HEK293 (cell line): ENCODE measurements around the gene DCX.

ENCODE experiments used
- CTCF ChIA-PET: fragments of 350-600 bp; formaldehyde crosslinking; extraction: SDS; loops from one replicate; lab custom pipeline; 2021; ENCODE audit warnings: antibody characterized with exemption; lab: Yijun Ruan, JAX
- POLR2A ChIA-PET: fragments of 300-600 bp; formaldehyde crosslinking; extraction: SDS; loops from one replicate; lab custom pipeline; 2020; ENCODE audit warnings: antibody characterized with exemption, inconsistent platforms; lab: Yijun Ruan, JAX
- H3K27ac ChIP-seq: fragments of 200-500 bp; sonication (Bioruptor generic); 2 replicates; pipeline ENCODE4 v1.5.1; 2014; ENCODE audit warnings: low read depth, low read length, control low read depth, inconsistent platforms; ENCODE audit errors: extremely low read depth
- H3K36me3 ChIP-seq, 2 experiments: fragments of 200-500 bp in 1 of 2; sonication (Bioruptor generic) in 1 of 2; 1 replicate in 1 of 2; 2 replicates in 1 of 2; pipeline ENCODE4 v1.5.1; 2014 to 2017; ENCODE audit warnings: inconsistent platforms in 2 of 2, low read length in 2 of 2; ENCODE audit not compliant: control insufficient read depth in 2 of 2, insufficient read depth in 1 of 2
- H3K4me1 ChIP-seq: fragments of 200-500 bp; sonication (Bioruptor generic); 2 replicates; pipeline ENCODE4 v1.5.1; 2014; ENCODE audit warnings: mild to moderate bottlenecking, low read length, inconsistent platforms; ENCODE audit not compliant: control insufficient read depth, insufficient read depth
- H3K4me3 ChIP-seq: 2 replicates; pipeline ENCODE4 v1.5.1; 2011; ENCODE audit warnings: low read depth, mild to moderate bottlenecking, control low read depth, low read length, moderate library complexity
- H3K9me3 ChIP-seq: fragments of 200-500 bp; sonication (Bioruptor generic); 2 replicates; pipeline ENCODE4 v1.5.1; 2014; ENCODE audit warnings: low read depth, low read length, inconsistent platforms; ENCODE audit not compliant: control insufficient read depth, insufficient read depth
- AEBP2 ChIP-seq: fragments of 450-650 bp; formaldehyde crosslinking; IDR thresholded peaks from 2 replicates; pipeline ENCODE4 v1.5.1; 2016; ENCODE audit warnings: missing biosample characterization, missing genetic modification characterization, borderline replicate concordance
- CTCF ChIP-seq: fragments of 450-650 bp; formaldehyde crosslinking; IDR thresholded peaks from 2 replicates; pipeline ENCODE4 v1.5.1; 2016; ENCODE audit warnings: missing biosample characterization, missing genetic modification characterization
- GLIS2 ChIP-seq: fragments of 450-650 bp; formaldehyde crosslinking; IDR thresholded peaks from 2 replicates; pipeline ENCODE4 v1.5.1; 2016; ENCODE audit warnings: missing biosample characterization, missing genetic modification characterization
- IKZF3 ChIP-seq: fragments of 450-650 bp; IDR thresholded peaks from 2 replicates; pipeline ENCODE4 v1.5.0; 2018; ENCODE audit warnings: missing biosample characterization, mild to moderate bottlenecking, missing genetic modification characterization, moderate library complexity
- INSM2 ChIP-seq: fragments of 450-650 bp; formaldehyde crosslinking; IDR thresholded peaks from 2 replicates; pipeline ENCODE4 v1.5.1; 2016; ENCODE audit warnings: missing biosample characterization, missing genetic modification characterization
- OVOL3 ChIP-seq: fragments of 450-650 bp; formaldehyde crosslinking; IDR thresholded peaks from 2 replicates; pipeline ENCODE4 v1.5.1; 2016; ENCODE audit warnings: missing biosample characterization, missing genetic modification characterization
- RBAK ChIP-seq: fragments of 450-650 bp; formaldehyde crosslinking; IDR thresholded peaks from 2 replicates; pipeline ENCODE4 v1.5.1; 2016; ENCODE audit warnings: missing biosample characterization, missing genetic modification characterization
- ZBTB7A ChIP-seq: fragments of 450-650 bp; formaldehyde crosslinking; IDR thresholded peaks from 2 replicates; pipeline ENCODE4 v1.5.1; 2016; ENCODE audit warnings: low read depth, missing biosample characterization, missing genetic modification characterization
- ZNF10 ChIP-seq: fragments of 450-650 bp; formaldehyde crosslinking; IDR thresholded peaks from 2 replicates; pipeline ENCODE4 v1.5.1; 2017; ENCODE audit warnings: missing biosample characterization, missing genetic modification characterization
- ZNF18 ChIP-seq: fragments of 450-650 bp; formaldehyde crosslinking; IDR thresholded peaks from 2 replicates; pipeline ENCODE4 v1.5.1; 2016; ENCODE audit warnings: missing biosample characterization, missing genetic modification characterization
- ZNF184 ChIP-seq: fragments of 450-650 bp; IDR thresholded peaks from 2 replicates; pipeline ENCODE4 v1.5.1; 2018; ENCODE audit warnings: missing biosample characterization, mild to moderate bottlenecking, missing genetic modification characterization
- ZNF214 ChIP-seq: fragments of 450-650 bp; formaldehyde crosslinking; IDR thresholded peaks from 2 replicates; pipeline ENCODE4 v1.5.1; 2017; ENCODE audit warnings: missing biosample characterization, mild to moderate bottlenecking, missing genetic modification characterization, borderline replicate concordance
- ZNF280C ChIP-seq: fragments of 450-650 bp; formaldehyde crosslinking; IDR thresholded peaks from 2 replicates; pipeline ENCODE4 v1.5.1; 2016; ENCODE audit warnings: missing biosample characterization, missing genetic modification characterization
- ZNF311 ChIP-seq: fragments of 450-650 bp; formaldehyde crosslinking; IDR thresholded peaks from 2 replicates; pipeline ENCODE4 v1.5.1; 2017; ENCODE audit warnings: missing biosample characterization, missing genetic modification characterization, borderline replicate concordance
- ZNF394 ChIP-seq: fragments of 450-650 bp; formaldehyde crosslinking; IDR thresholded peaks from 2 replicates; pipeline ENCODE4 v1.5.1; 2016; ENCODE audit warnings: missing biosample characterization, missing genetic modification characterization, mild to moderate bottlenecking, moderate library complexity, borderline replicate concordance
- ZNF404 ChIP-seq: fragments of 450-650 bp; formaldehyde crosslinking; IDR thresholded peaks from 2 replicates; pipeline ENCODE4 v1.5.1; 2017; ENCODE audit warnings: missing biosample characterization, missing genetic modification characterization
- ZNF501 ChIP-seq: fragments of 450-650 bp; formaldehyde crosslinking; IDR thresholded peaks from 2 replicates; pipeline ENCODE4 v1.5.1; 2016; ENCODE audit warnings: missing biosample characterization, missing genetic modification characterization
- ZNF510 ChIP-seq: fragments of 450-650 bp; formaldehyde crosslinking; IDR thresholded peaks from 2 replicates; pipeline ENCODE4 v1.5.1; 2018; ENCODE audit warnings: mild to moderate bottlenecking, missing genetic modification characterization, missing biosample characterization; ENCODE audit not compliant: insufficient replicate concordance
- ZNF544 ChIP-seq: fragments of 450-650 bp; formaldehyde crosslinking; IDR thresholded peaks from 2 replicates; pipeline ENCODE4 v1.5.0; 2017; ENCODE audit warnings: missing biosample characterization, missing genetic modification characterization
- ZNF548 ChIP-seq: fragments of 450-650 bp; formaldehyde crosslinking; IDR thresholded peaks from 2 replicates; pipeline ENCODE4 v1.5.1; 2016; ENCODE audit warnings: missing biosample characterization, missing genetic modification characterization
- ZNF585B ChIP-seq: fragments of 450-650 bp; formaldehyde crosslinking; IDR thresholded peaks from 2 replicates; pipeline ENCODE4 v1.5.1; 2016; ENCODE audit warnings: missing biosample characterization, missing genetic modification characterization
- ZNF626 ChIP-seq: fragments of 450-650 bp; sonication (Bioruptor Pico); formaldehyde crosslinking; IDR thresholded peaks from 2 replicates; pipeline ENCODE4 v1.5.1; 2018; ENCODE audit warnings: missing biosample characterization, missing genetic modification characterization, inconsistent platforms
- ZNF670 ChIP-seq: fragments of 450-650 bp; formaldehyde crosslinking; IDR thresholded peaks from 2 replicates; pipeline ENCODE4 v1.5.1; 2016; ENCODE audit warnings: missing biosample characterization, missing genetic modification characterization, low read depth
- ZNF677 ChIP-seq: fragments of 450-650 bp; IDR thresholded peaks from 2 replicates; pipeline ENCODE4 v1.5.0; 2018; ENCODE audit warnings: missing biosample characterization, mild to moderate bottlenecking, missing genetic modification characterization, moderate library complexity
- ZNF747 ChIP-seq: fragments of 450-650 bp; formaldehyde crosslinking; IDR thresholded peaks from 2 replicates; pipeline ENCODE4 v1.5.1; 2016; ENCODE audit warnings: missing biosample characterization, missing genetic modification characterization

Gene DCX

GRCh38 chrX:111363741-111364140 lies 48.3 kb downstream of the DCX start:
- Histone ChIP-seq H3K36me3 (no peaks in the 10 kb centered on the region), H3K4me1 (no peaks in the 10 kb centered on the region)
- POLR2A ChIA-PET: no interaction called here
- no peak for TF ChIP-seq AEBP2 (tag by site-specific recombination)
- TF ChIP-seq ZNF510 (tag by site-specific recombination): no peak
- TF ChIP-seq, all 188 proteins: peak for 0
- Histone ChIP-seq H3K4me3 (no peak overlapping the region), H3K9me3 (no peaks in the 10 kb centered on the region), H3K27ac (no peak overlapping the region)
- CTCF ChIA-PET: no interaction called here

GRCh38 chrX:111361751-111362150 lies 50.2 kb downstream of the DCX start:
- CTCF ChIA-PET: no interaction called here
- Histone ChIP-seq H3K9me3 (no peaks in the 10 kb centered on the region), H3K4me1 (no peaks in the 10 kb centered on the region), H3K4me3 (no peak overlapping the region), H3K27ac (no peak overlapping the region), H3K36me3 (no peaks in the 10 kb centered on the region)
- POLR2A ChIA-PET: no interaction called here
- TF ChIP-seq ZNF501 (tag by site-specific recombination): no peak
- TF ChIP-seq ZBTB7A: no peak
- TF ChIP-seq ZNF280C (tag by site-specific recombination): no peak
- TF ChIP-seq ZNF585B (tag by site-specific recombination): no peak
- TF ChIP-seq RBAK: no peak
- TF ChIP-seq ZNF670 (tag by site-specific recombination): no peak
- TF ChIP-seq ZNF311 (tag by site-specific recombination): no peak
- TF ChIP-seq ZNF626 (tag by site-specific recombination): no peak
- TF ChIP-seq ZNF544 (tag by site-specific recombination): no peak
- no peak for TF ChIP-seq INSM2 (tag by site-specific recombination)

GRCh38 chrX:111360839-111361238 lies 51.2 kb downstream of the DCX start:
- ChIA-PET POLR2A (no interaction called here), CTCF (interaction anchor here (1.2 kb wide), 1 partner anchor 82 kb away, joined by 3 read pairs; no protein-coding TSS in a partner anchor)
- Histone ChIP-seq H3K36me3 (no peaks in the 10 kb centered on the region), H3K4me3 (no peak overlapping the region), H3K9me3 (no peaks in the 10 kb centered on the region), H3K27ac (no peak overlapping the region), H3K4me1 (no peaks in the 10 kb centered on the region)
- TF ChIP-seq ZNF214 (no peak), ZNF18 (tag by site-specific recombination) (no peak), OVOL3 (tag by site-specific recombination) (no peak), ZNF677 (no peak), ZNF394 (tag by site-specific recombination) (no peak), GLIS2 (no peak), ZNF548 (tag by site-specific recombination) (no peak), ZNF184 (tag by site-specific recombination) (no peak), CTCF (tag by site-specific recombination) (no peak), IKZF3 (tag by site-specific recombination) (no peak), ZNF10 (tag by site-specific recombination) (no peak), ZNF404 (tag by site-specific recombination) (no peak), ZNF747 (tag by site-specific recombination) (no peak)
